ENCODE measurements around the gene SHISA3. TPM values are rescaled to one million over a fixed set of nuclear protein-coding genes. Genes with fewer than 3 reads are reported as not detected.

SHISA3 gene
- total and polyA plus RNA-seq, 2 of the 13 experiments (the other 11 are each of a cell fraction or from before 2014, with no cell fraction given), result not detected

- CTCF ChIA-PET (ENCODE audit: low intra/inter-chr PET ratio, low total read pairs), result no interaction called here
- no peaks in the 10 kb centered on the region for H3K4me1 ChIP-seq (ENCODE audit: insufficient read depth, low read length)
- in situ Hi-C loops (cut with HindIII; ENCODE audit: extremely low pct_ligation_motif_present, low pct_unique_long_range_greater_than_20kb) (no loop called here), intact Hi-C loops (cut with micrococcal nuclease; ENCODE audit: unreplicated experiment) (no loop called here)
- WGBS (ENCODE audit: low lambda C conversion rate), result 11% methylated on average over 3 of the region's 3 CpGs
- H3K4me2 ChIP-seq (ENCODE audit: low read depth, low read length), result no peak overlapping the region
- H3K79me2 ChIP-seq (ENCODE audit: insufficient read depth, low read length), result no peaks in the 10 kb centered on the region
- H3K36me3 ChIP-seq (replicated peaks in 1 of 2; ENCODE audit: control insufficient read depth in 1 of 2, insufficient read depth in 2 of 2, low read length in 2 of 2), result no peaks in the 10 kb centered on the region
- no peaks in the 10 kb centered on the region for H4K20me1 ChIP-seq (ENCODE audit: insufficient read depth, low read length)
- H3K9me3 ChIP-seq (ENCODE audit: low read length), result no peaks in the 10 kb centered on the region
- FAIRE-seq, result no peak
- no peak overlapping the region for H3K4me3 ChIP-seq (replicated peaks in 1 of 3; ENCODE audit: insufficient read depth in 1 of 3, low read depth in 2 of 3, low read length in 3 of 3)
- no peak overlapping the region for H3K27ac ChIP-seq (ENCODE audit: extremely low read length, insufficient read depth, low read length)
- POLR2A ChIA-PET, result no interaction called here
- no peak for DNase-seq (ENCODE audit: low spot score)
- no TSS peak for BruUV-seq (replicated peaks)
- no peak for ATAC-seq
- H2AFZ ChIP-seq (ENCODE audit: low read length), result no peak overlapping the region
- no peak overlapping the region for H3K9ac ChIP-seq (ENCODE audit: insufficient read depth, low read depth, low read length)
- no peaks in the 10 kb centered on the region for H3K27me3 ChIP-seq (ENCODE audit: control insufficient read depth in 1 of 2, insufficient read depth in 2 of 2, low read length in 2 of 2)
- no peak for TF ChIP-seq CHCHD3 (CRISPR knock-in tag; IDR thresholded peaks at IDR 0.05)
- no peak for TF ChIP-seq ZBTB21 (CRISPR knock-in tag; IDR thresholded peaks at IDR 0.05)
- TF ChIP-seq MIER2 (CRISPR knock-in tag; IDR thresholded peaks at IDR 0.05), result no peak
- TF ChIP-seq ARID2 (CRISPR knock-in tag; IDR thresholded peaks at IDR 0.05; ENCODE audit: borderline replicate concordance), result no peak
- TF ChIP-seq, protein P1, sequence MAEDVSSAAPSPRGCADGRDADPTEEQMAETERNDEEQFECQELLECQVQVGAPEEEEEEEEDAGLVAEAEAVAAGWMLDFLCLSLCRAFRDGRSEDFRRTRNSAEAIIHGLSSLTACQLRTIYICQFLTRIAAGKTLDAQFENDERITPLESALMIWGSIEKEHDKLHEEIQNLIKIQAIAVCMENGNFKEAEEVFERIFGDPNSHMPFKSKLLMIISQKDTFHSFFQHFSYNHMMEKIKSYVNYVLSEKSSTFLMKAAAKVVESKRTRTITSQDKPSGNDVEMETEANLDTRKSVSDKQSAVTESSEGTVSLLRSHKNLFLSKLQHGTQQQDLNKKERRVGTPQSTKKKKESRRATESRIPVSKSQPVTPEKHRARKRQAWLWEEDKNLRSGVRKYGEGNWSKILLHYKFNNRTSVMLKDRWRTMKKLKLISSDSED (CRISPR knock-in tag; IDR thresholded peaks at IDR 0.05), result no peak
- no peak for TF ChIP-seq PRDM15 (CRISPR knock-in tag; IDR thresholded peaks at IDR 0.05)
- TF ChIP-seq ZNF382 (CRISPR knock-in tag; IDR thresholded peaks at IDR 0.05; ENCODE audit: borderline replicate concordance), result no peak
- TF ChIP-seq NFIB (CRISPR knock-in tag; IDR thresholded peaks at IDR 0.05; ENCODE audit: borderline replicate concordance), result no peak
- no peak for TF ChIP-seq HOXA3 (CRISPR knock-in tag; IDR thresholded peaks at IDR 0.05)
- no peak for TF ChIP-seq KLF11 (CRISPR knock-in tag; IDR thresholded peaks at IDR 0.05)
- TF ChIP-seq PAF1 (CRISPR knock-in tag; IDR thresholded peaks at IDR 0.05), result no peak
- TF ChIP-seq NBN (conservative IDR thresholded peaks at IDR 0.05), result no peak
- no peak for TF ChIP-seq NR2F2 (IDR thresholded peaks at IDR 0.05; ENCODE audit: borderline replicate concordance, low read depth)
- TF ChIP-seq ZBTB44 (CRISPR knock-in tag; IDR thresholded peaks at IDR 0.05), result no peak
- no peak for TF ChIP-seq ZMYM4 (CRISPR knock-in tag; IDR thresholded peaks at IDR 0.05)
- no peak for TF ChIP-seq FOXK1 (CRISPR knock-in tag; IDR thresholded peaks at IDR 0.05; ENCODE audit: borderline replicate concordance, low read depth)
- no peak for TF ChIP-seq ZNF749 (CRISPR knock-in tag; IDR thresholded peaks at IDR 0.05; ENCODE audit: borderline replicate concordance)
- TF ChIP-seq, protein P2, sequence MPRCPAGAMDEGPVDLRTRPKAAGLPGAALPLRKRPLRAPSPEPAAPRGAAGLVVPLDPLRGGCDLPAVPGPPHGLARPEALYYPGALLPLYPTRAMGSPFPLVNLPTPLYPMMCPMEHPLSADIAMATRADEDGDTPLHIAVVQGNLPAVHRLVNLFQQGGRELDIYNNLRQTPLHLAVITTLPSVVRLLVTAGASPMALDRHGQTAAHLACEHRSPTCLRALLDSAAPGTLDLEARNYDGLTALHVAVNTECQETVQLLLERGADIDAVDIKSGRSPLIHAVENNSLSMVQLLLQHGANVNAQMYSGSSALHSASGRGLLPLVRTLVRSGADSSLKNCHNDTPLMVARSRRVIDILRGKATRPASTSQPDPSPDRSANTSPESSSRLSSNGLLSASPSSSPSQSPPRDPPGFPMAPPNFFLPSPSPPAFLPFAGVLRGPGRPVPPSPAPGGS (CRISPR knock-in tag; IDR thresholded peaks at IDR 0.05), result no peak
- TF ChIP-seq LBX2 (CRISPR knock-in tag; IDR thresholded peaks at IDR 0.05; ENCODE audit: borderline replicate concordance), result no peak
These were observed 45.2 kb upstream of the SHISA3 start for GRCh38 chr4:42352049-42352448.

Measured in HepG2 (cell line).